Nephron (organoid): ENCODE measurements around the gene CAPSL.

ENCODE experiments used
- H3K27ac Mint-ChIP-seq, 3 experiments: 2 replicates each; pipeline ENCODE4 v1.8.0; 2020; ENCODE audit warnings: mixed read lengths in 3 of 3, mild to moderate bottlenecking in 2 of 3, moderate library complexity in 1 of 3
- H3K27me3 Mint-ChIP-seq: 2 replicates; pipeline ENCODE4 v1.8.0; 2021; ENCODE audit warnings: low read depth, mild to moderate bottlenecking, moderate library complexity, mixed read lengths
- H3K36me3 Mint-ChIP-seq: 2 replicates; pipeline ENCODE4 v1.8.0; 2020; ENCODE audit warnings: low read depth, mixed read lengths
- H3K4me1 Mint-ChIP-seq: 2 replicates; pipeline ENCODE4 v1.8.0; 2020; ENCODE audit warnings: mixed read lengths
- H3K4me3 Mint-ChIP-seq, 3 experiments: 2 replicates each; pipeline ENCODE4 v1.8.0; 2020; ENCODE audit warnings: mild to moderate bottlenecking in 3 of 3, mixed read lengths in 3 of 3, moderate library complexity in 2 of 3
- H3K9me3 Mint-ChIP-seq: 2 replicates; pipeline ENCODE4 v1.8.0; 2020; ENCODE audit warnings: mixed read lengths
- TF ChIP-seq, protein P1 (sequence below), 3 experiments: fragments of 200-600 bp; sonication (generic); IDR thresholded peaks; one replicate each; pipeline ENCODE4 v1.5.0; 2021; ENCODE audit warnings: antibody characterized with exemption in 3 of 3; ENCODE audit not compliant: unreplicated experiment in 3 of 3

CAPSL gene

DNA sequence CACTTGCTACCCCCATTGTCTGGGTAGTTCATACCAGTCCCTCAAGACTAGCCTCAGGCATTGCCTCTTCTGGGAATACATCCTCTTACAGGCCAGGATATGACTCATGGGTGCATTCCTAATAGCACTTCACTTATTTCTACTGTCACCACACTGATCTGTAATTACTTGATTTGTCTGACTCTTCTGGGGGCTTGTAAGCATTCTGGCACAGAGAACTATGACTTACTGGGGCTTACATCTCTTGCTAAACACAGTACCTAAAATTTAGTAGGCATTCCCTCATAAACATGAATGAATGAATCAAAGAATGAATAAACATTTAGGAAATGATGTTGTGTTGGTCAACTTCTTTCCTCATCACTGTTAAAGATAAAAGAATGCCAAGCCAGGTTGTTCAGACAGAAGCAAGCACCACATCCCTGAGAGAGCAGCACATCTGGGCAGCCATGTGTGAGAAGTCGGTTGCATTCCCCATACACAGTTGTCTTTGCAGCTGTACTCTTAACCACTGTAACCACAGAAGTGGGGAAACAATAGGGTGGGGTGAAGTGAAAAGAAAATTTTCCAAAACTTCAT, 54.1 kb downstream of the CAPSL start:
- H3K36me3 Mint-ChIP-seq, result no peaks in the 10 kb centered on the region
- TF ChIP-seq, protein P1, sequence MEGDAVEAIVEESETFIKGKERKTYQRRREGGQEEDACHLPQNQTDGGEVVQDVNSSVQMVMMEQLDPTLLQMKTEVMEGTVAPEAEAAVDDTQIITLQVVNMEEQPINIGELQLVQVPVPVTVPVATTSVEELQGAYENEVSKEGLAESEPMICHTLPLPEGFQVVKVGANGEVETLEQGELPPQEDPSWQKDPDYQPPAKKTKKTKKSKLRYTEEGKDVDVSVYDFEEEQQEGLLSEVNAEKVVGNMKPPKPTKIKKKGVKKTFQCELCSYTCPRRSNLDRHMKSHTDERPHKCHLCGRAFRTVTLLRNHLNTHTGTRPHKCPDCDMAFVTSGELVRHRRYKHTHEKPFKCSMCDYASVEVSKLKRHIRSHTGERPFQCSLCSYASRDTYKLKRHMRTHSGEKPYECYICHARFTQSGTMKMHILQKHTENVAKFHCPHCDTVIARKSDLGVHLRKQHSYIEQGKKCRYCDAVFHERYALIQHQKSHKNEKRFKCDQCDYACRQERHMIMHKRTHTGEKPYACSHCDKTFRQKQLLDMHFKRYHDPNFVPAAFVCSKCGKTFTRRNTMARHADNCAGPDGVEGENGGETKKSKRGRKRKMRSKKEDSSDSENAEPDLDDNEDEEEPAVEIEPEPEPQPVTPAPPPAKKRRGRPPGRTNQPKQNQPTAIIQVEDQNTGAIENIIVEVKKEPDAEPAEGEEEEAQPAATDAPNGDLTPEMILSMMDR (IDR thresholded peaks at IDR 0.05; ENCODE audit: unreplicated experiment in 3 of 3), result no peak
- no peaks in the 10 kb centered on the region for H3K27me3 Mint-ChIP-seq
- H3K9me3 Mint-ChIP-seq, result no peaks in the 10 kb centered on the region
- H3K4me3 Mint-ChIP-seq, result no peak overlapping the region
- no peaks in the 10 kb centered on the region for H3K4me1 Mint-ChIP-seq
- H3K27ac Mint-ChIP-seq, result no peak overlapping the region

DNA sequence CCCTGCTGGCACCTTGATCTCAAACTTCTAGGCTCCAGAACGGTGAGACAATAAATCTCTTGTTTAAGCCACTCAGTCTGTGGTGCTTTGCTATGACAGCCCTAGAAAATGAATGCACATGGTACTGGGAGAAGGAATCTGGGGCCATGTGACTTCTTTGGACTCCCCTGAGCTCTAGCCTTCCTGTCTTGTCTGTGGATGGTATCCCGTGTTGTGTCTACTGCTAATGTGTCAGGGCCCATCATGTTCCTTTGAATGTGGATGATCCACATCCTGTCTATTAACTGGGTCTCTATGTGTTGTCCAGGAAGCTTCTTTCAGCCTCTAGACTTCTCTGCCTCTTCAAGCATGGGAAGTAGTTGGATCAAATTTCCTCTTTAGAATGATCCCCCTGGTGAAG, 56.7 kb downstream of the CAPSL start:
- no peak overlapping the region for H3K27ac Mint-ChIP-seq
- no peak overlapping the region for H3K4me3 Mint-ChIP-seq
- no peaks in the 10 kb centered on the region for H3K36me3 Mint-ChIP-seq
- no peaks in the 10 kb centered on the region for H3K4me1 Mint-ChIP-seq
- no peaks in the 10 kb centered on the region for H3K27me3 Mint-ChIP-seq
- no peaks in the 10 kb centered on the region for H3K9me3 Mint-ChIP-seq
- TF ChIP-seq, protein P1 (IDR thresholded peaks at IDR 0.05; ENCODE audit: unreplicated experiment in 3 of 3), result no peak

DNA sequence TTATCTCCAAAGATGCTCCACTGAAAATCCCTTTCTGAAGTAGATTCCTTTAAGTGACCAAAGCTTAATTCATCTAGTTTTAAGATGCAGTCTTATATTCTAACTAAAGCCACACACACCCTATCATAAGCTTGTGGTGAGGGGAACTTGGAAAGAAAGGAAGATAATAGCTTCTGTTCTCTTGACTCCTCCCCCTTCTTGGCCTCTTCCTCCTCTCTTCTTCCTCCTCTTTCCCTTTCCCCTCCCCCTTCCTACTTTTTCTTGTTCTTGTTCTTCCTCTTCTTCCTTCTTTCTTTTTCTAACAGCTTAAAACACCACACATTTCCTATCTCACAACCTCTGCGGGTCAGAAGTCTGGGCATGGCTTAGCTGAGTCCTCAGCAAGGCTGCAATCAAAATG, 58.3 kb downstream of the CAPSL start:
- Mint-ChIP-seq H3K4me1 (no peaks in the 10 kb centered on the region), H3K36me3 (no peaks in the 10 kb centered on the region), H3K27me3 (no peaks in the 10 kb centered on the region), H3K9me3 (no peaks in the 10 kb centered on the region), H3K27ac (no peak overlapping the region), H3K4me3 (no peak overlapping the region)
- TF ChIP-seq, protein P1 (IDR thresholded peaks at IDR 0.05; ENCODE audit: unreplicated experiment in 3 of 3), result no peak

DNA sequence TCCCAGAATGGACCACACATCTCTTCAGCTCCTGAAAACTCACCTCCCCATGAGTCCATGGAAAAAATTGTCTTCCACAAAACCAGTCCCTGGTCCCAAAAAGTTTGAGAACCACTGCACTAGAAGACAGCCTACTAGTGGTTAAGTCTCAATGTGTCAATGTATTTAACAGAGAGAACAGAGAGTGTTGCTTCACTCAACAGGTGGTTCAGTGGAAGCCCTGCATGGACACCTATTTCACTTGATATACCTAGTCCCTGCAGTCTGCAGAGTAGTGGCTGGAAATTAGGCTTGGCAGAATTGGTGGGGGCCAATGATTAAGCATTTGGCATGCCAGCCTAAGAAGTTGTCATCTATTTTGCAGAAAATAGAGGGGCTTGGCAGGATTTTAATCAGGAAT, 58.8 kb downstream of the CAPSL start:
- Mint-ChIP-seq H3K9me3 (no peaks in the 10 kb centered on the region), H3K4me1 (no peaks in the 10 kb centered on the region), H3K27ac (no peak overlapping the region), H3K27me3 (no peaks in the 10 kb centered on the region), H3K4me3 (no peak overlapping the region), H3K36me3 (no peaks in the 10 kb centered on the region)
- TF ChIP-seq, protein P1 (IDR thresholded peaks at IDR 0.05; ENCODE audit: unreplicated experiment in 3 of 3), result no peak

DNA sequence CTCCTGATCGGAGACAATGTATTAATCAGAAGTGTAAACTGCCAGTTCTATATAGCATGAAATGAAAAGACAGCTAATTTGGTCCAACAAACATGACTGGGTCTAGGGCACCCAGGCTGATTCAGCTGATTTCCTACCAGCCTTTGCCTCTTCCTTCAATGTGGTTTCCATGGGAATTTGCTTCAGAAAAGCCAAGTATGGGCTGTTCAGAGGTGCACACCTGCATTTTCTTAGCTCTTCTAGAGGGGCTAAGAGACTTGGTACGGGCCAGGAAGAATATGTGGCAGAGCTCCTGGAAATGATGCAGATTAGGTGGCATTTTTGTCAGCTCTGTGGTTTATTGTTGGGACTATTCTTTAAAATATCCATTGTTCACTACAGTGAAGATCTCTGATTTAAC, 59.3 kb downstream of the CAPSL start:
- Mint-ChIP-seq H3K36me3 (no peaks in the 10 kb centered on the region), H3K9me3 (no peaks in the 10 kb centered on the region), H3K27me3 (no peaks in the 10 kb centered on the region), H3K4me1 (no peaks in the 10 kb centered on the region), H3K27ac (no peak overlapping the region), H3K4me3 (no peak overlapping the region)
- TF ChIP-seq, protein P1 (IDR thresholded peaks at IDR 0.05; ENCODE audit: unreplicated experiment in 3 of 3), result no peak

DNA sequence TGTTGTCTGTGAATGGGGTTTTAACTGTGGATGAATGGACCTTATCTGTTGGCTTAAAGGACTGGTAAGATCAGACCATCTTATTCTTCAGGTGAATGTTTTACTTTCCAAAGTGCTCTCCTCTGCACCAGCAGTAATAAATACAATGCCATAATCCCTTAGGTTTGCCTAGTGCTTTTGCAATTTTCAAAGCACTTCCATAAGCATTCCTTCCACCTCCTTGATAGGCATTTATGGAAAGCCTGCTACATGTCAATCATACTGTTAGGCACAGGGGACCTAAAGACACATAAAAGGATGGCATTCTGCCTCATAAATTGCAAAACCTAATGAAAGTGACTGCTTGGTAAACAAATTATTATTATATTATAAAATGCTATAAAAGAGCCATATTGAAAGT, 60.3 kb downstream of the CAPSL start:
- H3K27me3 Mint-ChIP-seq, result peaks cover 3% of the 10 kb centered on the region
- H3K4me3 Mint-ChIP-seq, result no peak overlapping the region
- H3K27ac Mint-ChIP-seq, result no peak overlapping the region
- TF ChIP-seq, protein P1 (IDR thresholded peaks at IDR 0.05; ENCODE audit: unreplicated experiment in 3 of 3), result no peak
- H3K4me1 Mint-ChIP-seq, result no peaks in the 10 kb centered on the region
- no peaks in the 10 kb centered on the region for H3K9me3 Mint-ChIP-seq
- no peaks in the 10 kb centered on the region for H3K36me3 Mint-ChIP-seq
